WERI-Rb-1 (cell line): ENCODE data around the gene DLG4.
A peak's percentile ranks its signal among the peaks of the same experiment; 100 is the strongest.

Experiments used
- DNase-seq: peaks from one replicate; pipeline ENCODE4 v3.0.0-alpha.2; 2020
- H3K27ac ChIP-seq: fragments of 250-450 bp; sonication (Bioruptor Pico); 2 replicates; pipeline ENCODE4 v1.5.1; 2020; ENCODE audit warnings: mild to moderate bottlenecking, moderate library complexity
- H3K27me3 ChIP-seq: fragments of 250-450 bp; sonication (Bioruptor Pico); 2 replicates; pipeline ENCODE4 v1.5.1; 2021; ENCODE audit warnings: mild to moderate bottlenecking, low read depth, moderate library complexity; ENCODE audit not compliant: insufficient read depth, severe bottlenecking
- H3K36me3 ChIP-seq: fragments of 250-450 bp; sonication (Bioruptor Pico); 2 replicates; pipeline ENCODE4 v1.5.1; 2020; ENCODE audit warnings: mild to moderate bottlenecking, moderate library complexity
- H3K4me3 ChIP-seq: 2 replicates; pipeline ENCODE4 v1.5.1; 2011; ENCODE audit warnings: low read depth, mild to moderate bottlenecking, control low read depth, low read length
- H3K9me3 ChIP-seq: fragments of 250-450 bp; sonication (Bioruptor Pico); 2 replicates; pipeline ENCODE4 v1.5.1; 2021; ENCODE audit warnings: mild to moderate bottlenecking, moderate library complexity; ENCODE audit not compliant: severe bottlenecking
- CTCF ChIP-seq: IDR thresholded peaks from 2 replicates; pipeline ENCODE4 v1.5.1; 2011; ENCODE audit warnings: low read depth, mild to moderate bottlenecking, control low read depth, inconsistent platforms, low read length

DLG4 gene

DNA sequence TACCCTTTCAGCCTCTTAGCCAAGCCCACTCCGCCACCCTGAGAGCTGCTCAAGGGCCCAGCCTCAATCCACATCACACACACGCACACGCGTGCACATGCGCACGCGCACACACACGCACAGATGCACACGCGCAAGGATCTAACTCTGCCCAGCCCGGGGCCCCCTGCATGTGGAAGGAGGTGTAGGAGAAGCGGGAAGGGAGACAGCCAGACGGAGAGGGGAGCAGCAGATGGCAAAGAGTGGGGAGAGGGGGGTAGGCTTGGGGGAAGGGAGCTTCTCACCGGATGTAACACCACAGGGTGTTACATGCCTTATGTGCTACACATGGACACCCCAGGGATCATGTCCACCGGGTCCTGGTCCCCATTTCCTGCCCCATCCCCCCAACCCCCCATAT, 15.3 kb downstream of the DLG4 start:
- Histone ChIP-seq H3K36me3 (peaks cover 65% of the 10 kb centered on the region), H3K27me3 (no peaks in the 10 kb centered on the region), H3K4me3 (peak overlapping the region; percentile 25), H3K27ac (peak overlapping the region; percentile 91), H3K9me3 (no peaks in the 10 kb centered on the region)
- no peak for TF ChIP-seq CTCF
- DNase-seq = peak; percentile 94

DNA sequence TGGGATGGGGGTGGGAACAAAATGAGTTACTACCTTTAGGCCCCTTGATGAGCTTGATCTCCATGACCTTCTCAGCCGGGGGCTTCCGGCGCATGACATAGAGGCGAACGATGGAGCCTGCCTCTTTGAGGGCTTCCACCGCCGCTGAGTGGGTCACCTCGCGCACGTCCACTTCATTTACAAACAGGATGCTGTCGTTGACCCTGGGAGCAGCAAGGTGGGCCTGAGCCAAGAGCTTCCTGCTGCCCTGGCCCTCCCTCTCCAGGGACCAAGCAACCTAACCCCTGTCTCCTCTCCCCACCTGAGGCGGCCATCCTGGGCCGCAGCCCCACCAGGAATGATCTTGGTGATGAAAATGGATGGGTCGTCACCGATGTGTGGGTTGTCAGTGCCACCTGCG, 16.2 kb downstream of the DLG4 start:
- Histone ChIP-seq H3K4me3 (no peak overlapping the region), H3K36me3 (peaks cover 74% of the 10 kb centered on the region), H3K27ac (peak overlapping the region; percentile 91), H3K9me3 (no peaks in the 10 kb centered on the region), H3K27me3 (no peaks in the 10 kb centered on the region)
- no peak for TF ChIP-seq CTCF
- no peak for DNase-seq

DNA sequence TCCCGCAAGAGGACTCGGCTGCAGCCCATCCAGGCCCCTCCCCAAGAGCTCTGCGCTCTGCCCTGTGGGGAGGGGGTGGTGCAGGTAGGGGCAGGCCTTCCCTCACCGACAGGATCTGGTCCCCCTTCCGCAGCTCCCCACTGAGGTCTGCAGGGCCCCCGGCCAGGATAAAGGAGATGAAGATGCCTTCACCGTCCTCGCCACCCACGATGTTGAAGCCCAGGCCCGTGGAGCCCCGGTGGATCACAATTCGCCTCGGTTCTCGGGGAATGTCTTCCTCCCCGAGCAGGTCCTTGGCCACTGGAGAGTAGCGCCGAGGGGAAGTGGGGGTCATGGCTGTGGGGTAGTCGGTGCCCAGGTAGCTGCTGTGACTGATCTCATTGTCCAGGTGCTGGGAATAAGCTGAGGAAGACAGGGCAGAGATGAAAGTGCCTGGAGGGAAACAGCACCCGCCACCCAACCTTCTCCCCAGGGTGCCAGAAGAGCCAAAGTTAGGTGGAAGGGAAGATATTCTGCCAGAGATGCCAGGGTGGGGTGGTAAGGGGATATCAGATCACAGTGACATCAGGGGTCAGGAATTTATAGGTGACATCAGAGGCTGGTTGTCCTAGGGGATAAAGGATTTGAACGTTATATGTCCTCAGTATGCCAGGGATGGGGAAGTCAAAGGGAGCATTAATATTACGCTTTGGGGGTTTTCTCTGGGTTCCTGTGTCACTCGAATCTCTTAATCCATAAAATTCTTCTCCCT, 22.8 kb downstream of the DLG4 start:
- no peak for TF ChIP-seq CTCF
- no peaks in the 10 kb centered on the region for H3K27me3 ChIP-seq
- H3K27ac ChIP-seq = peak overlapping the region; percentile 28
- no peak overlapping the region for H3K4me3 ChIP-seq
- DNase-seq = no peak
- H3K9me3 ChIP-seq = no peaks in the 10 kb centered on the region
- peaks cover 99% of the 10 kb centered on the region for H3K36me3 ChIP-seq

GRCh38 chr17:7195971-7196370, 23.7 kb downstream of the DLG4 start:
- no peak for DNase-seq
- H3K4me3 ChIP-seq = no peak overlapping the region
- H3K27ac ChIP-seq = peak overlapping the region; percentile 28; the same call in 1 of the 2 replicates
- H3K27me3 ChIP-seq = no peaks in the 10 kb centered on the region
- peaks cover 95% of the 10 kb centered on the region for H3K36me3 ChIP-seq
- no peaks in the 10 kb centered on the region for H3K9me3 ChIP-seq
- no peak for TF ChIP-seq CTCF

DNA sequence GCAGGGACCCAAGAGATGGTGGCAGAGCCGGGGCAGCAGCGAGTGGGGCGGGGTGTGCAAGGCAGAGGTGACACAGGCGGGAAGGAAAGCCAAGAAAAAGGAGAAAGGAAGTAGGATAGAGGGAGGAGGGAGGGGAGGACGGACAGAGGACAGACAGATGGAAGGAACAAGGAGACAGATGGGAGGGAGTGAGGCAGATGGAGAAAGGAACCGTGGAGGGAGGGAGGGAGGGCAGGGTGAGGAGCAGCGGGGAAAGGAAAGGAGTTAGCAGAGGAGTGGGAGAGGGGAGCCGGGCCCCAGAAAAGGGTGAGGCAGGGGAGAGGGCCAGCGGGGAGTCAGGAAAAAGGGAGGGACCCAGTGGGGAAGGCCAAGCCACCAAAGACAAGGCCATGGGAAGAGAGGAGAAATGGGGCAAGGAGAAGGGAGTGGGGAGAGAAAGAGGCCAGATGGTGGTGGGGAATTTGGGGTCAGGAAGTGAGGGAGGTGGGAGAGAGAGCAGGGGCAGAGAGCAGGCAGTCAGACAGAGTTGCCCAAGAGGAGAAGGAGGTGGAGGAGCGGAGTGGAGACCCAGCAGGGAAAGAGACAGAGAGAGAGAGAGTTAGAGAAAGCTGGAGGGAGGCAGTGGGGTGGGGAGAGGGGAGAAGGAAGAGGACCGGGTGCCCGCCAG, 27.2 kb downstream of the DLG4 start:
- DNase-seq = peak; percentile 86
- Histone ChIP-seq H3K9me3 (no peaks in the 10 kb centered on the region), H3K27ac (peak overlapping the region; percentile 96), H3K36me3 (peaks cover 88% of the 10 kb centered on the region), H3K4me3 (peak overlapping the region; percentile 24; the same call in 1 of the 2 replicates), H3K27me3 (no peaks in the 10 kb centered on the region)
- TF ChIP-seq CTCF = no peak
